HG03025 (cell line): ENCODE results near the gene GTPBP1.

ENCODE experiments used
- ATAC-seq: cut with Tn5 transposase; IDR thresholded peaks from one replicate; pipeline ENCODE4 v1.9.1; 2021; ENCODE audit warnings: mild to moderate bottlenecking, moderate library complexity; ENCODE audit not compliant: unreplicated experiment, low FRiP score

GTPBP1 gene

DNA sequence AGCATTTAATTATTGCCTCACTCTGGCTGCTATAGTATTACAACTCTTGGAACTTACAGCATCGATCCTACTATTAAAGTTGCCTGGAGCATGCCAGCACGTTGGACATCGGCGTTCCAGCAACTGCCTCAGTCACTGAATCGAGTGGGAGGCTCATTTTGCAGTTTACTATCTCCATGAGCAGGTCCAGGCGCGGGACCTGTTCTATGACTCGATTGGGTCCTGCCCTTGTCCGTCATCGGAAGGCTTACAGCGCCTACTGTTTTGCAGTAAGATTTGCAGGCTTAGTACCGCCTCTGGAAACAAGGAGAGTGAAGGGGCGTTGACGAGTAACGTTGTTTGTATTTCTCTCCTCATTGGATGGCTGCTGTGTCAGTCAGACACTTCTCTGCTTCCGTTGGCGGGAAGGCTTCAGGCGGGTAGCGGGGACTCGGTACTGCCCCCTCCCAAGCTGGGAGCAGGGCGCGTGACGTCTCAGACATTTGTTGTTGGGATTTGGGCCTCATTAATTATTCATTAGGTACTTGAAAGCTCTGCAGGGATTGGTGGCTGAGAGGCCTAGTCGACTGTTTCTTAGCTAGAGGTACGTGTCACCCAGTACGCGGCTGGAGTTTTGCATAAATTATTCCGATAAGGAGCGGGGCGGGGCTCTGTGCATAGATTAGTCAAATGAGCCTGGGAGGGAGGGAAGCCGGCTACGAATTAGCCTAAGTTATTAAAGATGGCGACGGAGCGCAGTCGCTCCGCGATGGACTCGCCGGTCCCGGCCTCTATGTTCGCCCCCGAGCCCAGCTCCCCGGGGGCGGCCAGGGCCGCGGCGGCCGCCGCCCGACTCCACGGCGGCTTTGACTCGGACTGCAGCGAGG is at the start of gene GTPBP1:
GTPBP1 (plus strand) TSS at position 710 of the 866 bp plus-strand sequence; CDS start at position 722, 12 bp downstream.
- ATAC-seq: peak; percentile 71

DNA sequence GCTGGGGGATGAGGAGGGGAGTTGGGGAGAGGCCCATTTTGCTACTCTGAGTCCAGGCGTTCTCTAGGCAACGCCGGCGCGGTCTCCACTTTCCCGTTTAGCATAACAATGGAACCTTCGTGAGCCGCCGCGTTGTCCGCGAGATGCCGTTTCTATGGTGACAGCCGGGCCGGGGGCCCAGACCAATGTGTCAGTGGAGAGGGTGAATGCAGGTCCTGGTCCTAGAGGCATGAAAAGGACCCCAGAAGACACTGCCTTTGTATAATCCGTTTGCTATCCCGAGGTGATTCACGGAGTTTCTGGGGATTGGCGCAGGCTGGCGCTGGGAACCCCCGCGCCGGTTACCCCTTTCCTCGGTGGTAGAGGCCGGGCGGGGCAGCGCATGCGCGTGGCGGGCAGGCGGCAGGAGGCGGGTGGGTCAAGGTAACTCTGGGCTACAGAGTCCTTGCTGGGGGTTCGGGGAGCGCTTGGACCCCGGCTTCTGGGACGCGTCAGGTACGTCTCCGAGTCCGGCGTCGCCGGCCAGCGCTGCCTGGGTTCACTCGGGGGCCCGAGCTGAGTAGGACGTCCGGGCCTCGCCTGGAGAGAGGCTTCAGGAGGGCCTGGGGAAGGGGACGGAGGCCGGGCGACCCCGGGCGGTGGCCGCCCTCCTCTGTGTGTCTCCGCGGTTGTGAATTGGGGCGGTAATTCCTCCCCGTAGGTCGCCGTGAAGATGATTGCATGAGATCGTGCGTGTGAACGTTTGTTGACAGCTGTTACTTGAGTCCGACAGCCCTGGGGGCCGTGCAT is 49.3 kb upstream of the GTPBP1 start, which contains the start of the genes CBY1 and FAM227A:
CBY1 (plus strand) TSS at position 383 of the 789 bp plus-strand sequence. CDS start 11,417 bp downstream, outside the sequence.
FAM227A (minus strand) TSS at position 137 of the 789 bp plus-strand sequence. CDS start 6,224 bp downstream, outside the sequence.
- peak; percentile 64 for ATAC-seq

DNA sequence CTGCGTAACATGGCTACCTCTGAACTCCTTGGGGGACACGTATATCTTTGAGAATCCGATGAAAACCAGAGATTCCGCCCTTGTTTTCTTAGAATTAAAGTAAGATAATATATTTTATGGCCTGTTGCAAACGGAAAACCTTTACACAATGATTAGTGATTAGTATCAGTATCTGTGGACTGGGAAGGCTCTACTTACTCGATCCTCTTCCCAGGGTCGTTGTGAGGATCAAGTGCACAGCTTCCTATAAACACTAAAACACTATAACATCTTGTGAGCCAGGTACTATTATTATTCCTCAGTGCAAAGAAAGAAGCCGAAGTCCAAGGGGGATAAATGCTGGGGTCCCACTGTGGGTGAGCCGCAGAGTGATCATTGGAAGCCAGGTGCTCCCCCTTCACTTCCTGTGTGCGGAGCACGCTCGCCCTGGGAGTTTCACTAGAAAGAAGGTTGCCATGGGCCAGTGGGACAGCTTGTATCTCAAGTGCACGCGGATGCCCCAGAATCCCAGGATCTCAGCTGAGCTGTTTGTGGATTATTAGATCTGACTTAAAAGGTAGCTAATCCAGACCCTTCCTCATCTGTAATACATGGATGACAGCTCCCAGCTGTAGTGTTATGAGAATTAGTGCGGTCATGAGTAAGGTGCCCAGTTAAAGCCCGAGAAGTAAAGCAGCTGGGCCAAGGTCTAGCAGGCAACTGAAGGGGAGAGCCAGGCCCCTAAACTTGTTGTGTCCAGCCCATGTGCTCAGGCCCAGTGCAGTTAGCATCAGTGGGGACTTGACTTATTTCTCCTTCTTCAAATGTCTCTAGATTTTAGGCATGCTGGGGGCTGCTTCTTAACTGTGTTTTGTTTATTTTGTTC is 48.5 kb upstream of the GTPBP1 start:
- ATAC-seq: no peak

DNA sequence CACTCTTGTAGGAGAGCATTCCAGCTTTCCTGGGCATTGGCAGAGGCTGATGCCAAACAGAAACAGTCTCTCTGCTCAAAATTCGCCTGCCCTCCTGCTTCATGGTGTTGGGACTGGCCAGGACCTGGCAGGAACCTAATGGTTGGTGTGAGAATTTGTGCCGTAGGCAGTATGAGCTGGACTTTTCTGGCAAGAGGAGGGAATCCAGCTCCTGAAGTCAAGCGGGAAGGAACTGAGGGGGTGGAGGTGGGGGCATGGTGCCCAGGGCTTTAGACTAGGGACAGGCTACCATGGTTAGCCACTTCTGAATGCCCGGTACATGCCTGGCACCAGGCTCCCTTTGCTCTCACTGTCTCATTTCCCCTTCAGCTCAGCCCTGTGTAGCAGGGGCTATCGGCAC is 30.9 kb upstream of the GTPBP1 start:
- ATAC-seq: no peak

DNA sequence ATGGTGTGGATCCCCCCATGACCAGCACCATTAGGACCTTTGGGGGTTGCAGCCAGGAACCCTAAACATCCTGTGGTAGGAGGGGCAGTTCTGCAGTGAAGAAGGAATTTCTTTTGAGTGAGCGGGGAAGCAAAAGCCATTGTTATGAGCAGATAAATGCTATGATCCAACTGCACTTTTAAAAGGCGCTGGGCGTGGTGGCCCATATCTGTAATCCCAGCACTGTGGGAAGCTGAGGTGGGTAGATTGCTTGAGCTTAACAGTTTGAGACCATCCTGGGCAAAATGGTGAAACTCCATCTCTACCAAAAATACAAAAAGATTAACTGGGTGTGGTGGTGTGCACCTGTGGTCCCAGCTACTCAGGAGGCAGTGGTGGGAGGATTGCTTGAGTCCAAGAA is 29.9 kb upstream of the GTPBP1 start:
- no peak for ATAC-seq

DNA sequence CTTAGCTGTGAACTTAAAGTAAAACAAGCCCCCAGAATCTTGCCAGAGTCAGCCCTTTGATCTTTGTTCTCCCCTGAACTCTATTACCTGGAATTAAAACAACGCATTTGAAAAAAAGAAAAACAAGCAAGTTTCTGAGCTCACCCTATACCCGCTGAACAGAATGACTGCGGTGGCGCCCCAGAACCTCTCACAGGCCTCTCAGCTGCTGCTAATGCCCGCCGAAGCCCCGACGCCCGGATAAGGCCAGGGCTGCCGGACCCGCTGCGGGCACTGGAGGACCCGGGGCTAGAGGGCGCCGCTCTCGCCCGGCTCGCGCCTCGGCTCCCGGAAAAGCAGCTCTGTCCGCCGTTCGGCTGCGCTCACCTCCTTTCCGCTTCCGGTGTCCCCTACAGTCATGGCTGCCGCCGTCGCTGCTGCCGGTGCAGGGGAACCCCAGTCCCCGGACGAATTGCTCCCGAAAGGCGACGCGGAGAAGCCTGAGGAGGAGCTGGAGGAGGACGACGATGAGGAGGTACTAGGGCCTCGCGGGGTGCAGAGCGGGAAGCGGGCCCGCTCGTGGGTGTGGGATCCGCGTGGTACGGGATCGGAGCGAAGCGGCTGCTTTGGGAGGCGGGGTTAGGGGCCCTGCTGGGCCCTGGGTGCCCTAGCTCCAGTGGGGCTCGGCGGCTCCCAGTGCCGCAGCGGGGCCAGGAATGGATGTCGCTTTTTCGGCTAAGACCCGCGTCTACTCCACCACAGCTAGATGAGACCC is 24.0 kb upstream of the GTPBP1 start, which contains the start of gene TOMM22:
TOMM22 (plus strand) TSS at position 376 of the 754 bp plus-strand sequence; CDS start at position 398, 22 bp downstream.
- ATAC-seq: peak; percentile 86

DNA sequence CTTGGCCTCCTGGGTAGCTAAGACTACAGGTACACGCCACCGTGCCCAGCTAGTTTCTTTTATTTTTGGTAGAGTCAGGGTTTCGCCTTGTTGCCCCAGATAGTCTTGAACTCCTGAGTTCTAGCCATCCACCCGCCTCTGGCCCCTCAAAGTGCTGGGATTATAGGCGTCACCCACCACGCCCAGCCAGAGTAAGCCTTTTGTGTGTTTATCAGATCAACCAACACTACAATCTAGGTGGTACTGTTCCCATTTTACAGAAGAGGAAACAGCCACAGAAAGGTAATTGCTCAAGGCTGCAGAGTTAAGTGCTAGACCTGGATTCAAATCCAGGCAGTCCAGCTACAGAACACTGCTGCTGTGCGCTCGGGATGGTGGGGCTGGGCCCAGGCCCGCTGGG is 20.8 kb upstream of the GTPBP1 start:
- ATAC-seq: no peak

DNA sequence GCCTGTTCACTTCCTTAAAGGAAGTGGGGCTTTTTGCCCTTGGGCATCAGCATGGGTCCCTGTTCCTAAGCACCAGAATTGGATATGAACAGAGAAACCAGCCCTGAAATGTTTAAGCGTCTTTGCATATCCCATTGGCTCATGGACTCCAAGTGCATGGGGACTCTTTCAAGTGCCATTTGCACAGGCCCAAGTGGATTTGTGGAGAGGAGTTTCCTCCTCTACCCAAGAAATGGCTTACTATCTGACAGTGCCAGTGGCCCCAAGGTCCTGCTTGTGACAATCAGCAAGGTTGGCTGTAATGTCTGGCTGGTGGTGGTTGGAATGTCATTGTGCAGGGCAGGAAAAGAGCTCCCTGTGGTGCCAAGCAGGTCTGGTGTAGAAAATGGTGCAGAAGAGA is 20.0 kb upstream of the GTPBP1 start:
- ATAC-seq: no peak

- no peak for ATAC-seq
These were observed 16.1 kb upstream of the GTPBP1 start for GRCh38 chr22:38689651-38690050.

- ATAC-seq: no peak
These were observed 11.7 kb upstream of the GTPBP1 start for GRCh38 chr22:38694049-38694448.

- no peak for ATAC-seq
These were observed 10.8 kb upstream of the GTPBP1 start for GRCh38 chr22:38694940-38695339.

DNA sequence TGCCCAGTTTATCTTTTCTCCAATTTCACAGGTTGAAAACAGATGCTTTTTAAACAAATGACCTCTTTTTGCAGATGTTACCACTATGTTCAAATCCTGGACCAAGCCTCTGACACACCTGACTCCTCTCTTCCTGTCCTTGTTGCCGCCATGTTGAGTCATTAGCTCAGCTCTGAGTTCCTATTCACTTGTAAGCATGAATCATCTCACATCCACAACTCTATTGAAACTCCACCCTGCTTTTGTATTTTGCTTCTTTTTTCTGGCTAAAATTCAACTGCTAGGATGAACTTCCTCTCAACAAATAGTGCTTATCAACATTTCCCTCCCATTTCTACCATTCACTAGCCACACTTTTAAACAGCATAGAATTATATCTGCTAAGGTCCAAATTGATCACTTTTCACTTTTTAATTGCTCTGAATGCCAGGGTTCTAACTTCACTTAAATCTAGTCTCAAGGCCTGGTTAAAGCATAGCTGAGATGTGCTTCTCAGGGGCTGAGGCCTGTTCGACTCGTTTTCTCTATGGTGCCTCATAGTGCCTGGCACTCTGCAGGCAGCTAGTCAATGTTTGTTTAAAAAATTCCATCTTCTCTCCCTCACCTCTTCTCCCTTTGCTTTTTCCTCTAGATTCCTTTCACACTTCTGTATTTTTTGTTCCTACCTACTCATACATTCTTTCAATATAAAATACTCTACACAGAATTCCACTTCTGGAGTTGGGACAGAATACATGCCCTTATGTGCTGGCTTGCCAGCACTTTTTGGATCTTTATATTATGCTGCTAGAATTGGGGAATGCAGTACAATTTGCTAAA is 8.9 kb upstream of the GTPBP1 start:
- no peak for ATAC-seq

GRCh38 chr22:38697425-38698089 is 8.2 kb upstream of the GTPBP1 start:
- no peak for ATAC-seq

DNA sequence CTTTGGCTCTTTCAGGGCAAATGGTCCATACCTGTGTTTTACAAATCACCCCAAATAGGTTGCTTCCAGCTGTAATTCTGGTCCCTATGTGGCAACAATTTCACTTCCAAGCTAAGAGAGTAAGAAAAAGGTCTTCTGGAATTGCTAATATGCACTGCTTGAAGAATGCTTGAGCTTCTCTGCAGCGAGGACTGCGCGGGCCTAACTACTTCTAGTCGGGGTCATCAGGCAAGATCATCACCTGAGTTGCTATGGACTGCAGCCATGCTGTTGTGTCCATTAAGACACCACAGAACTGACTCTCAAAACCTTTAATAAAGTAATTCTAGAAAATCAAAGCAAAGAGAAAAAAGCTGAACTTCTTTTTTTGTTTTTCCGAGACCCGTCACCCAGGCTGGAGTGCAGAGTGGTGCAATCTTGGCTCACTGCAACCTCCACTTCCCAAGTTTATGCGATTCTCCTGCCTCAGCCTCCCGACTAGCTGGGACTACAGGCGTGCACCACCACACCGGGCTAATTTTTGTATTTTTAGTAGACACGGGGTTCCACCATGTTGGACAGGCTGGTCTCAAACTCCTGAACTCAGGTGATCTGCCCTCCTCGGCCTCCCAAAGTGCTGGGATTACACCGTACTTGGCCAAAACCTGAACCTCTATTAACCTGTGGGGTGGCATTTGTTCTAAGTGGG is 7.2 kb upstream of the GTPBP1 start:
- ATAC-seq: no peak

GRCh38 chr22:38699143-38699542 is 6.6 kb upstream of the GTPBP1 start:
- no peak for ATAC-seq

GRCh38 chr22:38699784-38700183 is 6.0 kb upstream of the GTPBP1 start:
- no peak for ATAC-seq

DNA sequence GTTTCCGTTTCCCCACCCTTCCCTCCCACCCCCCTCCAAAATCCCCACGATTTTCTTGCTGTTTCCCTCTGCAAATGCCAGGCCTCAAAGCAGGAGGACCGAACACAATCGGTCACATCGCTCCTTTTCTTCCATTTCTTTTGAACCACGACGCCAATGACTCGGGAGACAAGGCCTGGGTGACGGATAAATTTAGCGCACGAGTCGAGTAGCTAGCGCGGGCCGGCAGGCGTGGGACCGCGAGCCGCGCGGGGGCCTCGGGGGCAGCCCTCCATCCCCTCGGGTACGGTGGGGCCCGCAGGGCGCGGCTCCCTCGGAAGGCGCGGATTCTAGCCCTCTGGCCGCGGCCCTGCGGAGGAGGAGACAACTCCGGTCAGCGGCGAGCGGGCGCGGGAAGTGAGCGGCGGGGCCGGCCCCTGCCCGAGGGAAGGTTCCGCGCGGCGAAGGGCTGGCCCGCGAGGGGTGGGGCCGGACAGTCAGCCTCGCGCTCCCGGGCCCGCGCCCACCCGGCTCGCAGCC is 5.4 kb upstream of the GTPBP1 start:
- no peak for ATAC-seq
